Adrenal gland (tissue), 5 donors: ENCODE data around the gene TTC33.

Experiments
- CTCF ChIP-seq, 6 experiments: fragments of 450-650 bp in 4 of 6; fragments of 200-600 bp in 2 of 6; sonication (generic) in 1 of 6; IDR thresholded peaks; 1 replicate in 5 of 6; 2 replicates in 1 of 6; pipeline versions ENCODE4 v1.5.1 to v1.8.0; 2016 to 2021; ENCODE audit warnings: antibody characterized with exemption in 6 of 6, mild to moderate bottlenecking in 2 of 6, moderate library complexity in 1 of 6
- POLR2A ChIP-seq, 2 donors: fragments of 450-650 bp; IDR thresholded peaks; one replicate each; pipeline ENCODE4 v1.6.1; 2017; ENCODE audit warnings: antibody characterized with exemption in 2 of 2, mild to moderate bottlenecking in 2 of 2, moderate library complexity in 1 of 2
- donor health status: DM: no; HTN: no; CAD: no.

- TF ChIP-seq CTCF (IDR thresholded peaks at IDR 0.05) (no peak), POLR2A (IDR thresholded peaks at IDR 0.05) (no peak)
Measured at GRCh38 chr5:40746703-40747102, 9.1 kb downstream of the TTC33 start.
